ENCODE data around the gene FNDC1.

DNA sequence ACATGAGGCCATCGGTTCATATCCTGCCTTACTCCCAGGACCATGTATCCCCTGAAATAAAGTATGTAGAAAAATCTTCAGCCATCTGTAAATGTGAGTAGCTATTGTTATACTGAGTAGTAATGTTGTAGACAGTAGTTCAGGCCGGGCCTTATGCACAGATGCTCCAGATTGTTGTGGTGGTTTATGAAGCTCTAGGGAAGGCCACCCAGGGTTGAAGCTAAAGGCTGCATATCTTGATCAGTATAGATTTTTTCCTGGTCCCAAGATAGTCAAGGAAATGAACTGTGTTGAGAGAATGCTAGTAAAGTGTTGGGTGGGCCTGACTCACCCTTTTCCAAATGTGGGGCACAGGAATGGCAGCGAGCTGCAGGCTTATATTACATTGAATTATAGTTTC lies 81.4 kb downstream of the FNDC1 start:
- TF ChIP-seq, protein P1, sequence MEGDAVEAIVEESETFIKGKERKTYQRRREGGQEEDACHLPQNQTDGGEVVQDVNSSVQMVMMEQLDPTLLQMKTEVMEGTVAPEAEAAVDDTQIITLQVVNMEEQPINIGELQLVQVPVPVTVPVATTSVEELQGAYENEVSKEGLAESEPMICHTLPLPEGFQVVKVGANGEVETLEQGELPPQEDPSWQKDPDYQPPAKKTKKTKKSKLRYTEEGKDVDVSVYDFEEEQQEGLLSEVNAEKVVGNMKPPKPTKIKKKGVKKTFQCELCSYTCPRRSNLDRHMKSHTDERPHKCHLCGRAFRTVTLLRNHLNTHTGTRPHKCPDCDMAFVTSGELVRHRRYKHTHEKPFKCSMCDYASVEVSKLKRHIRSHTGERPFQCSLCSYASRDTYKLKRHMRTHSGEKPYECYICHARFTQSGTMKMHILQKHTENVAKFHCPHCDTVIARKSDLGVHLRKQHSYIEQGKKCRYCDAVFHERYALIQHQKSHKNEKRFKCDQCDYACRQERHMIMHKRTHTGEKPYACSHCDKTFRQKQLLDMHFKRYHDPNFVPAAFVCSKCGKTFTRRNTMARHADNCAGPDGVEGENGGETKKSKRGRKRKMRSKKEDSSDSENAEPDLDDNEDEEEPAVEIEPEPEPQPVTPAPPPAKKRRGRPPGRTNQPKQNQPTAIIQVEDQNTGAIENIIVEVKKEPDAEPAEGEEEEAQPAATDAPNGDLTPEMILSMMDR (conservative IDR thresholded peaks at IDR 0.05 in 1 of 2, IDR thresholded peaks at IDR 0.05 in 1 of 2; ENCODE audit: low read depth in 1 of 2, low read length in 2 of 2) = no peak
- no peak for TF ChIP-seq EZH2 (IDR thresholded peaks at IDR 0.05; ENCODE audit: low read length, missing control alignments)
